Omental fat pad (tissue), 4 donors: Measurements from ENCODE around the gene RIOX2. TPM values are rescaled to one million over a fixed set of nuclear protein-coding genes. Genes with fewer than 3 reads are reported as not detected.

Experiments
- ATAC-seq: fragments of 150-250 bp; one replicate; pipeline ENCODE4 v1.9.1; 2016; ENCODE audit warnings: mild to moderate bottlenecking, moderate library complexity; ENCODE audit not compliant: low FRiP score
- DNase-seq: peaks from one replicate; pipeline ENCODE4 v3.0.0-alpha.2; 2019; ENCODE audit warnings: low spot score
- CTCF ChIP-seq, 3 donors: fragments of 450-650 bp; IDR thresholded peaks; one replicate each; pipeline ENCODE4 v1.5.1; 2016 to 2017; ENCODE audit warnings: antibody characterized with exemption in 3 of 3, mild to moderate bottlenecking in 3 of 3, moderate library complexity in 2 of 3
- total RNA-seq, 4 donors: library from RNA; depleted of rRNA; stranded (reverse); fragments of >200 nt; gene quantifications; one replicate each; pipeline ENCODE4 v1.1.0, GENCODE V29; 2016

RIOX2 gene
- total RNA-seq, 4 donors from 2014 or later: 27.2 to 42.4 (median 33.2) TPM

- ATAC-seq (no peak), DNase-seq (no peak)
- no peak for TF ChIP-seq CTCF (IDR thresholded peaks at IDR 0.05)
Measured at GRCh38 chr3:97952872-97953271, 19.4 kb downstream of the RIOX2 start.

- ATAC-seq (peak; percentile 91), DNase-seq (no peak)
- TF ChIP-seq CTCF (IDR thresholded peaks at IDR 0.05): no peak
Measured at GRCh38 chr3:97952280-97952679, 20.0 kb downstream of the RIOX2 start.

GRCh38 chr3:97950360-97950759 lies 21.9 kb downstream of the RIOX2 start:
- ATAC-seq (no peak), DNase-seq (no peak)
- TF ChIP-seq CTCF (IDR thresholded peaks at IDR 0.05): no peak

- no peak for ATAC-seq
- no peak for DNase-seq
- no peak for TF ChIP-seq CTCF (IDR thresholded peaks at IDR 0.05)
Measured at GRCh38 chr3:97949743-97950142, 22.5 kb downstream of the RIOX2 start.

GRCh38 chr3:97949110-97949485 lies 23.1 kb downstream of the RIOX2 start:
- TF ChIP-seq CTCF (IDR thresholded peaks at IDR 0.05): no peak
- DNase-seq (no peak), ATAC-seq (no peak)

GRCh38 chr3:97948351-97949109 lies 23.7 kb downstream of the RIOX2 start:
- no peak for DNase-seq
- no peak for TF ChIP-seq CTCF (IDR thresholded peaks at IDR 0.05)
- ATAC-seq: no peak
